Fibroblast of the aortic adventitia (primary cell): ENCODE results near the gene NUP58. TPM values are rescaled to one million over a fixed set of nuclear protein-coding genes. Genes with fewer than 3 reads are reported as not detected.
A peak's percentile ranks its signal among the peaks of the same experiment; 100 is the strongest.
"Not testable (repeated sequence)": the region's sequence is repeated elsewhere in the genome, so short reads cannot be mapped to it uniquely, and the experiment has no call there.

Experiments used
- DNase-seq: peaks from one replicate; pipeline ENCODE4 v3.0.0-alpha.2; 2010; ENCODE audit warnings: low read depth
- H3K4me3 ChIP-seq: 2 replicates; pipeline ENCODE4 v1.5.1; 2011; ENCODE audit warnings: low read depth, mild to moderate bottlenecking, control low read depth, low read length, moderate library complexity
- total RNA-seq: library from RNA; depleted of rRNA; stranded (reverse); fragments of >200 nt; gene quantifications from 2 replicates; pipeline ENCODE4 v1.2.3, GENCODE V29; 2012; ENCODE audit warnings: low replicate concordance
- TF ChIP-seq, protein P1 (sequence below): IDR thresholded peaks from 2 replicates; pipeline ENCODE4 v1.5.1; 2011; ENCODE audit warnings: mild to moderate bottlenecking, low read length, control low read depth, inconsistent platforms; ENCODE audit not compliant: insufficient read depth

NUP58 gene
- total RNA-seq, 1 donor: 57.3 TPM

- DNase-seq: no peak
- no peak overlapping the region for H3K4me3 ChIP-seq
- TF ChIP-seq, protein P1, sequence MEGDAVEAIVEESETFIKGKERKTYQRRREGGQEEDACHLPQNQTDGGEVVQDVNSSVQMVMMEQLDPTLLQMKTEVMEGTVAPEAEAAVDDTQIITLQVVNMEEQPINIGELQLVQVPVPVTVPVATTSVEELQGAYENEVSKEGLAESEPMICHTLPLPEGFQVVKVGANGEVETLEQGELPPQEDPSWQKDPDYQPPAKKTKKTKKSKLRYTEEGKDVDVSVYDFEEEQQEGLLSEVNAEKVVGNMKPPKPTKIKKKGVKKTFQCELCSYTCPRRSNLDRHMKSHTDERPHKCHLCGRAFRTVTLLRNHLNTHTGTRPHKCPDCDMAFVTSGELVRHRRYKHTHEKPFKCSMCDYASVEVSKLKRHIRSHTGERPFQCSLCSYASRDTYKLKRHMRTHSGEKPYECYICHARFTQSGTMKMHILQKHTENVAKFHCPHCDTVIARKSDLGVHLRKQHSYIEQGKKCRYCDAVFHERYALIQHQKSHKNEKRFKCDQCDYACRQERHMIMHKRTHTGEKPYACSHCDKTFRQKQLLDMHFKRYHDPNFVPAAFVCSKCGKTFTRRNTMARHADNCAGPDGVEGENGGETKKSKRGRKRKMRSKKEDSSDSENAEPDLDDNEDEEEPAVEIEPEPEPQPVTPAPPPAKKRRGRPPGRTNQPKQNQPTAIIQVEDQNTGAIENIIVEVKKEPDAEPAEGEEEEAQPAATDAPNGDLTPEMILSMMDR: no peak
These were observed 51.4 kb downstream of the NUP58 start for GRCh38 chr13:25352806-25353205.

- TF ChIP-seq, protein P1: no peak
- DNase-seq: no peak
- no peak overlapping the region for H3K4me3 ChIP-seq
These were observed 51.9 kb downstream of the NUP58 start for GRCh38 chr13:25353344-25353743.

GRCh38 chr13:25354377-25354776 lies 53.0 kb downstream of the NUP58 start:
- H3K4me3 ChIP-seq: no peak overlapping the region
- no peak for DNase-seq
- TF ChIP-seq, protein P1: no peak

- not testable (repeated sequence) for DNase-seq, H3K4me3 ChIP-seq
These were observed 59.0 kb downstream of the NUP58 start for GRCh38 chr13:25360443-25360842.

GRCh38 chr13:25365720-25366235 lies 64.4 kb downstream of the NUP58 start:
- DNase-seq: no peak

DNA sequence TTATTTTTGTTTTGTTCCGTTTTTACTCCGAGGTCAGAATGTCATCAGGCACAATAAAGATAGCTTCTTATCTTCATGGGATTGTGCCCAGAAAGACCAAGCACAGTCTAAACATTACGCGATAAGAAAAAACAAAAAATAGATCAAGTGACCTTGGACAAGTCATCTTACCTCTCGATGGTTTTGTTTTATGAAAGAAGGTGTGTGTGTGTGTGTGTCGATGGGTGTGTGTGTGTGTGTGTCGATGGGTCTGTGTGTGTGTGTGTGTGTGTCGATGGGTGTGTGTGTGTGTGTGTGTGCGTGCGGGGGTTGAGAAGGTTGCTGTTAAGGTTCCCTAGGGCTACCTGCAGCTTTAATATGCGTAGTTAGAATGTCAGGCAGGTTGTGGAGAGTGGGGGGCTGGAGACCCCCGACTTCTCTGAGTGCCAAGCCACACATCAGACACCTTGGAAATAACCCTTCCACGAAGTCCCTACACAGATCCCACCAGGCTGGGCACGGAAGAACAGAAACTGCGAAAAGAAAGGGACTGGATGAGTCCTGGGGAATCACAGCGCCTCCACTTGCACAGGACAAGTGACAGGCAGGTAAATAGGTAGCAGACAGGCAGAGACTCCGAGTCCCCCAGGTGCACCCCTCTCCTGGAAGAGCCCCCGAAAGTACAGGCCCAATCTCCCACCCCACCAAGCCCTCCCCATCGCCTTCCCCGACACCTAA lies 69.9 kb downstream of the NUP58 start:
- TF ChIP-seq, protein P1: no peak
- peak overlapping the region; percentile 31 for H3K4me3 ChIP-seq
- no peak for DNase-seq

More at GRCh38 chr13:25365720-25366235, 64.4 kb downstream of the NUP58 start:
- TF ChIP-seq, protein P1: no peak
- H3K4me3 ChIP-seq: no peak overlapping the region

DNA sequence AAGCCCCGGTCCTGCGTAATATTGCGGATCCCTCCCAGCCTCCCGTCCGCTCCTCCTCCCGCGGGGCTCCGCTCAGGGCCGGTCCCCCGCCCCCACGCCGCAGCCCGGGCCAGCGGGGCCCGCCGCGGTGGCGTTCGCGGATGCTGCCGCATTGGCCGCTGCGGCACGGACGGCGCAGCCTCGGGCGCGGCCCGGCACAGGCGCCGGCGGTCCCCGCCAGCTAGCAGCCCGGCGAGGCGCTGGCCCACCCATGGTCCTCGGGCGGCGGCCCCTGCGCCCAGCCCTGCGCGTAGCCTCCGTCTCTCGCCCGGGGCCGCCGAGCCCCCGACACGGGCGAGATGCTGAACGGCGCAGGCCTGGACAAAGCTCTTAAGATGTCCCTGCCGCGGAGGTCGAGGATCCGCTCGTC lies 70.5 kb downstream of the NUP58 start, which contains the start of gene ATP8A2:
ATP8A2 (plus strand) TSS at position 100 of the 409 bp plus-strand sequence; CDS start at position 339, 239 bp downstream.
- peak within 1 kb of the TSS; percentile 55 for H3K4me3 ChIP-seq
- TF ChIP-seq, protein P1: no peak
- no peak for DNase-seq
